Loucy (cell line): Measurements from ENCODE around the gene MACROD2.

Experiments
- H2AFZ ChIP-seq: fragments of 200-600 bp; sonication (generic); 2 replicates; pipeline ENCODE4 v1.6.0; 2016; ENCODE audit warnings: antibody characterized with exemption, mild to moderate bottlenecking, low read length, moderate library complexity
- H3F3A ChIP-seq: fragments of 200-600 bp; 2 replicates; pipeline ENCODE4 v1.6.0; 2016; ENCODE audit warnings: antibody characterized with exemption, low read depth, mild to moderate bottlenecking
- H3K27me3 ChIP-seq: fragments of 200-600 bp; sonication (generic); 2 replicates; pipeline ENCODE4 v1.6.1; 2014; ENCODE audit warnings: low read length, mild to moderate bottlenecking; ENCODE audit not compliant: insufficient read depth, poor library complexity, severe bottlenecking
- H3K36me3 ChIP-seq: fragments of 200-600 bp; sonication (generic); 2 replicates; pipeline ENCODE4 v1.6.1; 2016; ENCODE audit warnings: low read length; ENCODE audit not compliant: insufficient read depth
- H3K4me1 ChIP-seq: fragments of 200-600 bp; sonication (generic); 2 replicates; pipeline ENCODE4 v1.5.1; 2014; ENCODE audit warnings: low read length, mild to moderate bottlenecking; ENCODE audit not compliant: insufficient read depth, poor library complexity, severe bottlenecking
- H3K4me2 ChIP-seq: fragments of 200-600 bp; sonication (generic); 2 replicates; pipeline ENCODE4 v1.6.0; 2014; ENCODE audit warnings: antibody characterized with exemption, low read length, low read depth, mild to moderate bottlenecking; ENCODE audit not compliant: poor library complexity, severe bottlenecking
- H3K4me3 ChIP-seq: fragments of 200-600 bp; sonication (generic); 2 replicates; pipeline ENCODE4 v1.5.1; 2014; ENCODE audit warnings: low read length, mild to moderate bottlenecking, mixed read lengths; ENCODE audit not compliant: poor library complexity, severe bottlenecking
- H3K79me2 ChIP-seq: fragments of 200-600 bp; sonication (generic); 2 replicates; pipeline ENCODE4 v1.6.1; 2014; ENCODE audit warnings: low read length; ENCODE audit not compliant: insufficient read depth
- H3K9ac ChIP-seq: fragments of 200-600 bp; sonication (generic); 2 replicates; pipeline ENCODE4 v1.6.0; 2014; ENCODE audit warnings: mild to moderate bottlenecking, low read depth, low read length, moderate library complexity; ENCODE audit not compliant: poor library complexity, severe bottlenecking
- H3K9me2 ChIP-seq: fragments of 200-600 bp; sonication (generic); replicated peaks from 2 replicates; pipeline ENCODE4 v1.6.1; 2016; ENCODE audit warnings: low read depth, low read length, mixed read lengths
- H3K9me3 ChIP-seq: fragments of 200-600 bp; sonication (generic); 2 replicates; pipeline ENCODE4 v1.6.1; 2014; ENCODE audit warnings: mild to moderate bottlenecking, antibody characterized with exemption, low read length, low read depth; ENCODE audit not compliant: insufficient read depth
- H4K20me1 ChIP-seq: fragments of 200-600 bp; sonication (generic); 2 replicates; pipeline ENCODE4 v1.6.0; 2014; ENCODE audit warnings: antibody characterized with exemption, low read length, mild to moderate bottlenecking; ENCODE audit not compliant: insufficient read depth, poor library complexity, severe bottlenecking
- CTCF ChIP-seq: fragments of 200-600 bp; sonication (generic); conservative IDR thresholded peaks from 2 replicates; pipeline ENCODE4 v1.5.1; 2014; ENCODE audit warnings: mild to moderate bottlenecking, antibody characterized with exemption, low read length
- EZH2phosphoT487 ChIP-seq: fragments of 200-600 bp; IDR thresholded peaks from 2 replicates; pipeline ENCODE4 v1.6.1; 2018; ENCODE audit warnings: antibody characterized with exemption, mild to moderate bottlenecking, moderate library complexity, borderline replicate concordance

The MACROD2 gene

GRCh38 chr20:14566505-14566904 is 571.2 kb downstream of the MACROD2 start:
- no peaks in the 10 kb centered on the region for H3K9me3 ChIP-seq
- no peaks in the 10 kb centered on the region for H3K36me3 ChIP-seq
- no peaks in the 10 kb centered on the region; the same call in 1 of the 2 replicates for H3K9me2 ChIP-seq
- H3K27me3 ChIP-seq = no peaks in the 10 kb centered on the region
- H2AFZ ChIP-seq = no peak overlapping the region
- no peaks in the 10 kb centered on the region for H3K4me1 ChIP-seq
- H4K20me1 ChIP-seq = no peaks in the 10 kb centered on the region
- TF ChIP-seq CTCF = no peak
- no peak for TF ChIP-seq EZH2phosphoT487
- H3K4me2 ChIP-seq = no peak overlapping the region
- no peaks in the 10 kb centered on the region for H3K79me2 ChIP-seq
- no peak overlapping the region for H3K4me3 ChIP-seq
- H3K9ac ChIP-seq = no peak overlapping the region
- no peaks in the 10 kb centered on the region for H3F3A ChIP-seq

- H3K36me3 ChIP-seq = no peaks in the 10 kb centered on the region
These were observed 572.9 kb downstream of the MACROD2 start for GRCh38 chr20:14568225-14568624.

GRCh38 chr20:14568701-14569100 is 573.4 kb downstream of the MACROD2 start:
- TF ChIP-seq EZH2phosphoT487 (no peak), CTCF (no peak)
- no peaks in the 10 kb centered on the region for H3K4me1 ChIP-seq
- H3K9me3 ChIP-seq = no peaks in the 10 kb centered on the region

More at GRCh38 chr20:14568225-14568624, 572.9 kb downstream of the MACROD2 start:
- Histone ChIP-seq H3K4me1 (no peaks in the 10 kb centered on the region), H3F3A (no peaks in the 10 kb centered on the region), H3K4me2 (no peak overlapping the region), H3K9me2 (no peaks in the 10 kb centered on the region; the same call in 1 of the 2 replicates), H3K9me3 (no peaks in the 10 kb centered on the region), H3K79me2 (no peaks in the 10 kb centered on the region), H3K4me3 (no peak overlapping the region), H3K27me3 (no peaks in the 10 kb centered on the region), H3K9ac (no peak overlapping the region), H4K20me1 (no peaks in the 10 kb centered on the region), H2AFZ (no peak overlapping the region)
- TF ChIP-seq CTCF (no peak), EZH2phosphoT487 (no peak)

More at GRCh38 chr20:14568701-14569100, 573.4 kb downstream of the MACROD2 start:
- Histone ChIP-seq H4K20me1 (no peaks in the 10 kb centered on the region), H3K79me2 (no peaks in the 10 kb centered on the region), H3K9me2 (no peaks in the 10 kb centered on the region; the same call in 1 of the 2 replicates), H2AFZ (no peak overlapping the region), H3K36me3 (no peaks in the 10 kb centered on the region), H3K4me2 (no peak overlapping the region), H3K9ac (no peak overlapping the region), H3K4me3 (no peak overlapping the region), H3K27me3 (no peaks in the 10 kb centered on the region), H3F3A (no peaks in the 10 kb centered on the region)
